Tibial artery (tissue), 4 donors: ENCODE results near the gene CERS6.

Experiments
- DNase-seq, 2 donors: peaks; one replicate each; pipeline ENCODE4 v3.0.0-alpha.2; 2019
- H3K27ac ChIP-seq, 2 donors: fragments of 200-600 bp; sonication (generic) in 1 of 2; 1 replicate in 1 of 2; 2 replicates in 1 of 2; pipeline ENCODE4 v1.5.1; 2018 to 2019; ENCODE audit warnings: mild to moderate bottlenecking in 1 of 2
- H3K27me3 ChIP-seq, 2 donors: fragments of 200-600 bp; sonication (generic) in 1 of 2; one replicate each; pipeline versions ENCODE4 v1.5.1 to v1.6.0; 2016 to 2019
- H3K36me3 ChIP-seq, 3 donors: fragments of 200-600 bp; sonication (generic) in 2 of 3; one replicate each; pipeline ENCODE4 v1.5.1; 2016 to 2019; ENCODE audit warnings: mild to moderate bottlenecking in 2 of 3
- H3K4me1 ChIP-seq, 4 donors: fragments of 200-600 bp; sonication (generic) in 2 of 4; 1 replicate in 3 of 4; 2 replicates in 1 of 4; pipeline ENCODE4 v1.5.1; 2016 to 2019
- H3K4me3 ChIP-seq, 2 donors: fragments of 200-600 bp; sonication (generic) in 1 of 2; 1 replicate in 1 of 2; 2 replicates in 1 of 2; pipeline ENCODE4 v1.5.1; 2018 to 2019; ENCODE audit warnings: mild to moderate bottlenecking in 2 of 2
- H3K9me3 ChIP-seq, 3 donors: fragments of 200-600 bp; sonication (generic) in 1 of 3; one replicate each; pipeline ENCODE4 v1.5.1; 2016 to 2019
- intact Hi-C: fragments of 100-400 bp; cut with DNase I; formaldehyde crosslinking; loops from one replicate; pipeline ENCODE4 v1.15.0; 2023; ENCODE audit warnings: low total_unique reads
- TF ChIP-seq, protein P1 (sequence below), 2 experiments: fragments of 200-600 bp in 1 of 2; fragments of 450-650 bp in 1 of 2; IDR thresholded peaks; one replicate each; pipeline ENCODE4 v1.5.1; 2017 to 2019; ENCODE audit warnings: antibody characterized with exemption in 2 of 2, mild to moderate bottlenecking in 1 of 2, moderate library complexity in 1 of 2

Gene CERS6

DNA sequence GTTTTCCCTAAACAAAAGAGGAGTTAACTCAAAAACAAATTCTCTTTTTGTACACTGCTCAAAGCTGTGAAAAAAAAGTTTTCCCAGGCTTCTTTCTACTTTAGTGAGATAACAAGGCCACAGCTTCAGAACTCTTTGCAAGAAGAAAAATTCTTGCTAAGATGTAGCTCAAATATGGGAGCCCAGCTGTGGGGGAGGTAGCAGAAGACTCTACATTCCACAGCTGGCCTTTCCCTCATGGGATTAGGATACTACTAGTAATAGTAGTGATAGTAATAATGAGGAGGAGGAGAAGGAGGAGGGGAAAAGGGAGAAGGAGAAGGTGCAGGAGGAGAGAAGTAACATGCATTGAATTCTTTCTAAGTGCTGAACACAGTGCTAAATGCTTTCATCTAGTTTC, 19.2 kb upstream of the CERS6 start:
- no peak overlapping the region for H3K27ac ChIP-seq
- TF ChIP-seq, protein P1, sequence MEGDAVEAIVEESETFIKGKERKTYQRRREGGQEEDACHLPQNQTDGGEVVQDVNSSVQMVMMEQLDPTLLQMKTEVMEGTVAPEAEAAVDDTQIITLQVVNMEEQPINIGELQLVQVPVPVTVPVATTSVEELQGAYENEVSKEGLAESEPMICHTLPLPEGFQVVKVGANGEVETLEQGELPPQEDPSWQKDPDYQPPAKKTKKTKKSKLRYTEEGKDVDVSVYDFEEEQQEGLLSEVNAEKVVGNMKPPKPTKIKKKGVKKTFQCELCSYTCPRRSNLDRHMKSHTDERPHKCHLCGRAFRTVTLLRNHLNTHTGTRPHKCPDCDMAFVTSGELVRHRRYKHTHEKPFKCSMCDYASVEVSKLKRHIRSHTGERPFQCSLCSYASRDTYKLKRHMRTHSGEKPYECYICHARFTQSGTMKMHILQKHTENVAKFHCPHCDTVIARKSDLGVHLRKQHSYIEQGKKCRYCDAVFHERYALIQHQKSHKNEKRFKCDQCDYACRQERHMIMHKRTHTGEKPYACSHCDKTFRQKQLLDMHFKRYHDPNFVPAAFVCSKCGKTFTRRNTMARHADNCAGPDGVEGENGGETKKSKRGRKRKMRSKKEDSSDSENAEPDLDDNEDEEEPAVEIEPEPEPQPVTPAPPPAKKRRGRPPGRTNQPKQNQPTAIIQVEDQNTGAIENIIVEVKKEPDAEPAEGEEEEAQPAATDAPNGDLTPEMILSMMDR (IDR thresholded peaks at IDR 0.05) = no peak
- no peaks in the 10 kb centered on the region for H3K27me3 ChIP-seq
- H3K4me3 ChIP-seq = no peak overlapping the region
- no peaks in the 10 kb centered on the region for H3K36me3 ChIP-seq
- no peaks in the 10 kb centered on the region for H3K9me3 ChIP-seq
- no peak for DNase-seq
- peaks cover 0 to 10% (median 0%) of the 10 kb centered on the region in 4 donors for H3K4me1 ChIP-seq
- intact Hi-C loops = no loop called here

DNA sequence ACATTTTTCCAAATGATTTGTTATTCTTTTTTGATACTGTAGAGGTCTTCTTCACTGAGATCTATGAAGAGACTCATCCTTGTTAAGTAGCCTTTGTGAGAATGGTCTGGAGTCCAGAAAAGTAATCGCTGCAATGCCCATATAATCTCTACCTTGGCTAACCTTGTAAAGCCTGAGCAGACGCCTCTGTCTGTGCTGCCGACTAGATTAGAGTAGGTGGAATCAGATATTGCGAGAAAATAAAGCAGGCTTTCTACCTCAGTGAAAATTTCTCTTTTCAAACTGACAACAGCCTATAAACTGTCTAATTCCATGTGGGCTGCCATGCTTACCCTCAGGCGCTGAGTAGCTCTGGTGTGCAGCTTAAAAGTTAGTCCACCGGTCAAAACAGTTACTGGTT, 17.5 kb upstream of the CERS6 start:
- intact Hi-C loops = no loop called here
- Histone ChIP-seq H3K4me3 (no peak overlapping the region), H3K27ac (no peak overlapping the region), H3K36me3 (no peaks in the 10 kb centered on the region), H3K27me3 (no peaks in the 10 kb centered on the region), H3K9me3 (no peaks in the 10 kb centered on the region), H3K4me1 (peaks cover 0 to 10% (median 0%) of the 10 kb centered on the region in 4 donors)
- TF ChIP-seq, protein P1 (IDR thresholded peaks at IDR 0.05) = no peak
- no peak for DNase-seq

DNA sequence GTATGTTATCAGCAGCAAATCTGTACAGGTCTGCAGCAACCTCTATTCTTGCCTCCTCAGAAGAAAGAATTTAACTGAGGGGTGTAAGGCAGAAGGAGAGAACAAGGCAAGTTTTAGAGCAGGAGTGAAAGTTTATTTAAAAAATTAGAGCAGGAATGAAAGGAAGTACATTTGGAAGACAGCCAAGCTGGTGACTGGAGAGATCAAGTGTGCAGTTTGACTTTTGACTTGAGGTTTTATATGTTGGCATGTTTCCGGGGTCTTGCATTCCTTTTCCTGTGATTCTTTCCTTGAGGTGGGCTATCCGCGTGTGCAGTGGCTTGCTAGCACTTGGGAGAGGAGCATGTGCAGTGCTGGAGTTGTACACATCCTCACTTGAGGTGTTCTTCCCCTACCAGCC, 16.5 kb upstream of the CERS6 start:
- DNase-seq = no peak
- H3K4me1 ChIP-seq = peaks cover 0 to 10% (median 0%) of the 10 kb centered on the region in 4 donors
- H3K36me3 ChIP-seq = no peaks in the 10 kb centered on the region
- no peak overlapping the region for H3K27ac ChIP-seq
- intact Hi-C loops = no loop called here
- H3K4me3 ChIP-seq = no peak overlapping the region
- TF ChIP-seq, protein P1 (IDR thresholded peaks at IDR 0.05) = no peak
- H3K9me3 ChIP-seq = no peaks in the 10 kb centered on the region
- H3K27me3 ChIP-seq = no peaks in the 10 kb centered on the region

DNA sequence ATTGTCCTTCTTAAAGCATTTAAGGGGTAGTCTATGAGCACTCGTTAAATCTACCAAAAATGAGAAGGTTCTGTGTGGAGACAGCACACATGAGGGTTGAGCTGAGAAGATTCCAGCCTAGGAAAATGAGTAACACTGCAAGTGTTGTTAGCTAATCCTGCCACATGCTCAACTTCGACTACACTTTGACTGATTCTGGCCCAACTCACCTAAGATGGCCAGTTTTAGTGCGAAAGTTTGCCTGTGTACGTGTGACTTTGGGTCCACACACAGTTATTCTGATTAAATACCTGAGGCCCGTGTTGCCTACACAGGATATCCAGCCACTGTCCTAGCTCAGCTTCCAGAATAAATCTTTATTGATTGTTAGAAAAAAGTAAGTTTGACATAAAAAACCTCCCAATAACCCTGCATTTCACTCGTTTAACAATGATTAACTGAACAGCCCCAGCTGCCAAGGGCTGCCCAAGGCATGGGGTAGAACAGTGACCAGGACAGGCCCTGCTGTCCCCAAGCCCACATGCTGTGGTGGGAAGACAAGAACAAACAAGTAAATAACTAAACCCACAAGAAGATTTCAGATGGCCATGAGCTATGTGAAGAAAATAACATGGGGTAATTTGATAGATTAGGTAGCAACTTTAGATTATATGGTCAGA, 14.7 kb upstream of the CERS6 start:
- Histone ChIP-seq H3K4me1 (peaks cover 0 to 10% (median 0%) of the 10 kb centered on the region in 4 donors), H3K36me3 (no peaks in the 10 kb centered on the region), H3K27ac (no peak overlapping the region), H3K4me3 (no peak overlapping the region), H3K27me3 (no peaks in the 10 kb centered on the region), H3K9me3 (no peaks in the 10 kb centered on the region)
- intact Hi-C loops = no loop called here
- TF ChIP-seq, protein P1 (IDR thresholded peaks at IDR 0.05) = no peak
- DNase-seq = no peak

- no peaks in the 10 kb centered on the region for H3K36me3 ChIP-seq
- H3K4me1 ChIP-seq = peaks cover 0 to 10% (median 0%) of the 10 kb centered on the region in 4 donors
- no peak overlapping the region for H3K27ac ChIP-seq
- intact Hi-C loops = no loop called here
- no peaks in the 10 kb centered on the region for H3K27me3 ChIP-seq
- H3K4me3 ChIP-seq = no peak overlapping the region
- no peak for DNase-seq
- no peaks in the 10 kb centered on the region for H3K9me3 ChIP-seq
- TF ChIP-seq, protein P1 (IDR thresholded peaks at IDR 0.05) = no peak
Measured at GRCh38 chr2:168443818-168444217, 12.3 kb upstream of the CERS6 start.
